Stimulated activated CD8-positive, alpha-beta memory T cell treated with anti-CD3 and anti-CD28 coated beads, Interleukin-4, amount 100 ng/mL, for 48 hours (primary cell): ENCODE results near the gene SPHKAP.
"Not testable (repeated sequence)": the region's sequence is repeated elsewhere in the genome, so short reads cannot be mapped to it uniquely, and the experiment has no call there.

Experiments
- DNase-seq: peaks from one replicate; pipeline ENCODE4 v3.0.0-alpha.2; 2020

SPHKAP gene, protein sequence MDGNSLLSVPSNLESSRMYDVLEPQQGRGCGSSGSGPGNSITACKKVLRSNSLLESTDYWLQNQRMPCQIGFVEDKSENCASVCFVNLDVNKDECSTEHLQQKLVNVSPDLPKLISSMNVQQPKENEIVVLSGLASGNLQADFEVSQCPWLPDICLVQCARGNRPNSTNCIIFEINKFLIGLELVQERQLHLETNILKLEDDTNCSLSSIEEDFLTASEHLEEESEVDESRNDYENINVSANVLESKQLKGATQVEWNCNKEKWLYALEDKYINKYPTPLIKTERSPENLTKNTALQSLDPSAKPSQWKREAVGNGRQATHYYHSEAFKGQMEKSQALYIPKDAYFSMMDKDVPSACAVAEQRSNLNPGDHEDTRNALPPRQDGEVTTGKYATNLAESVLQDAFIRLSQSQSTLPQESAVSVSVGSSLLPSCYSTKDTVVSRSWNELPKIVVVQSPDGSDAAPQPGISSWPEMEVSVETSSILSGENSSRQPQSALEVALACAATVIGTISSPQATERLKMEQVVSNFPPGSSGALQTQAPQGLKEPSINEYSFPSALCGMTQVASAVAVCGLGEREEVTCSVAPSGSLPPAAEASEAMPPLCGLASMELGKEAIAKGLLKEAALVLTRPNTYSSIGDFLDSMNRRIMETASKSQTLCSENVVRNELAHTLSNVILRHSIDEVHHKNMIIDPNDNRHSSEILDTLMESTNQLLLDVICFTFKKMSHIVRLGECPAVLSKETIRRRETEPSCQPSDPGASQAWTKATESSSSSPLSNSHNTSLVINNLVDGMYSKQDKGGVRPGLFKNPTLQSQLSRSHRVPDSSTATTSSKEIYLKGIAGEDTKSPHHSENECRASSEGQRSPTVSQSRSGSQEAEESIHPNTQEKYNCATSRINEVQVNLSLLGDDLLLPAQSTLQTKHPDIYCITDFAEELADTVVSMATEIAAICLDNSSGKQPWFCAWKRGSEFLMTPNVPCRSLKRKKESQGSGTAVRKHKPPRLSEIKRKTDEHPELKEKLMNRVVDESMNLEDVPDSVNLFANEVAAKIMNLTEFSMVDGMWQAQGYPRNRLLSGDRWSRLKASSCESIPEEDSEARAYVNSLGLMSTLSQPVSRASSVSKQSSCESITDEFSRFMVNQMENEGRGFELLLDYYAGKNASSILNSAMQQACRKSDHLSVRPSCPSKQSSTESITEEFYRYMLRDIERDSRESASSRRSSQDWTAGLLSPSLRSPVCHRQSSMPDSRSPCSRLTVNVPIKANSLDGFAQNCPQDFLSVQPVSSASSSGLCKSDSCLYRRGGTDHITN (N-terminal part only)

DNA sequence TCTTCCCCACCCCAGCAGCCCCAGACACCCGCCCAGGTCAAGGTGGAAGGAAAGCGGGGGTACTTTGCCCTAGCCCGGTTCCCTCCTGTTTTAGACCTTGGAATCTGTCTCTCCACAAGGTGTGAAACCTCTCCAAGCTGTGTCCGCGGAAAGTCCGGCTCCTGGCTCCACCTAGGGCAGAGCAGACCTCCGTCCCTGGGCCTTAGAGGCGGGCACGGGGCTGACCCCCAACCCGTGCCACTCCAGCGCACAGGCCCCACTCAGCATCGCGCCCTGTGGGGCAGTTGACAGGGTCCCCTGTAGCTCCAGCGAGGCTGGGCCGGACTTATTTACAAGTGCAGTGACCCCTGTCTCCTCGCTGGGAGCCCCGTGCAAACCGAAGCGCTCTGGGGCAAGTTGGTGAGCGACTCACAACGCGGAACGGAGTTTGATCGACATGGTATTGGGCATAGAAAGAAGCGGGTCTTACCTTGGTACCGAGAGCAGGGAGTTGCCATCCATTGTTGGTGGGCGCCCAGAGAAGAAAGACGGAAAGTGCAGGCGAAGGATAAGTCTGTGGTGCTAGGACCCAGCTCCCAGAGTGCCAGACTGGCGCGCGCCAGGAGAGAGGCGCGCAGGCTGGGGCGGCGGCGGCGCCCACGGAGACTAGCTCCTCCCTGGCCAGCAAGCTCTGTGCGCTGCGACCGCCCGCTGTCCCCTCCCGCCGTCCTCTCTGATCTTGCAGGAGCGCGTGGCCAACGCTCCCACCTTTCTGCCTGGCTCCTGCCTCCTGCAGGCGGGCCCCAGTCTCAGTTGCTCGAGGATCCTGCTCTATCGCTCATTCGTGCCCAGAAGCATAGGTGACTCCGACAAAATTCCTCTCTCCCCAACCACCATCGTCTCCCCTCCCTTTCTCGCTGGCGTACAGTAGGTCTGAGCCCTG lies at the start of gene SPHKAP:
Gene SPHKAP, minus strand, starts transcription at position 590 of the 922 bp plus-strand sequence. Its CDS starts 89 bp downstream, at position 501.
- DNase-seq, result no peak

DNA sequence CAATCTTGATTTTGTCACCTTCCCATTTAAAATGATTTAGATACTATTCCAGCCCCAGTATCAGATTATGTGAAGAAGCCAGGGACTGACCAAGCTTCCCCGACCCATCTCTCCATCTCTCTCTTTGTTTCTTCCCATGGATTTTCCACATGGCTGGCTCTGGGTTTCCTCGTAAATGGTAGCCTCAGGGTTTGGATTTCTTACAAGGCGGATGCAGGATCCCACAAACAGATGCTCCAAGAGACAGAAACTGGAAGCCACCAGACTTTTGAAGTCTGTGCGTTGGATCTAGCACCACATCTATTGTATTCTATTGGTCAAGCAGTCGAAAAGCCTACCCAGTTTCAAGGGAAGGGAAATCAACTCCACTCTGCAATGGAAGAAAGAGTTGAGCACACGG lies 46.0 kb upstream of the SPHKAP start:
- DNase-seq, result no peak

GRCh38 chr2:228224410-228224809 lies 42.9 kb upstream of the SPHKAP start:
- DNase-seq, result no peak

GRCh38 chr2:228218593-228218992 lies 37.1 kb upstream of the SPHKAP start:
- not testable (repeated sequence) for DNase-seq

DNA sequence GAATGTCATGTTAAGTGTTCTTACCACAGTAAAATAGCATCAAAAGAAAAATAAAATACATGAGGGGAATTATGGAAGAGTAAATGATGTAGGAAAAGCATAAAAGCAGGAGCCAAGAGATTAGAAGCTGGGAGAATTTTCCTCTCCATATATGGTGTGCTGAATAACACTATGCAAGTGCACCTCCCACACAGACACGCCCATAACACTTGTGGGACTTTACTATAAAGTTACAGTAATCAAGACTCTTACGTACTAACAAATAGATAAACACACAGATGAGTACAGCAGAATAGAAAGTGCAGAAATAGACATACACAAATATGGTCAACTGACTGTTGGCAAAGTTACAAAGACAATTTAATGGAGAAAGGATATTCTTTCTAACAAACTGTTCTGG lies 16.0 kb upstream of the SPHKAP start:
- DNase-seq, result no peak

GRCh38 chr2:228180181-228181097 lies 1.0 kb downstream of the SPHKAP start:
- no peak for DNase-seq

DNA sequence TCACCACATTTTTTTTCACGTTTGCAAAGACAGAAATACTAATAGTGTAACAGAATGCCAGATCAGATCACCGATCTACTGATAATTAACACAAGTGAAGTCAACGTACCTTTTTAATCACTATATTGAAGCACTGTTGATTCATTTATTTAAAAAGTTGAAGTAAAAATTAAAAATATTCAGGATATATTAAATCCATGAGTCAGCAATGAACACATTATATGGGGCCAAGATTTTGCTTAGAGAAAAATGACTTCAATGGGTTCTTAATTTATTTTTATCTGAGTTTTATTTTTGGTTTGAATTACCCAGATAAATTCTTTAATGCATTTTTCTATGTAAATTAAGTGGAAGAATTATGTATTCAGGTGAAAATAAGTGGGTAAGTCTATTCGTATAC lies 14.2 kb downstream of the SPHKAP start:
- no peak for DNase-seq

DNA sequence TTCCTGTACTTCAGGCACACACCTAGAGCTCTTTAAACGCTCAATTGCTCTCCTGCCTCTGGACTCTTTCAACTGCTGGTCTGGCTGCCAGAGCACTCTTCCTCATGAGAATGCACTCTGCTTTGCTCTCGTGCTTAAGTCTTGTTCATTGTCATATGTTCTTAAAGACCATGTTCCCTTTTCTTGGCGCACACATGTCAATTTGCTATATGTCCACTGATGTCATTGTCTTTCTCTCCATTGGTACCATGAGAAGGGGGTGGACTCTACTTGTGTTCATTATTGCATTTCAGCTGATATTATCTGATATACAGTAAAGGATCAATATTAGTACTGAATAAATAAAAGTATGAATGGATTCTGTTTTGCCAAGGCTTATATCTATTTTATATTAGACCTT lies 16.8 kb downstream of the SPHKAP start:
- no peak for DNase-seq

DNA sequence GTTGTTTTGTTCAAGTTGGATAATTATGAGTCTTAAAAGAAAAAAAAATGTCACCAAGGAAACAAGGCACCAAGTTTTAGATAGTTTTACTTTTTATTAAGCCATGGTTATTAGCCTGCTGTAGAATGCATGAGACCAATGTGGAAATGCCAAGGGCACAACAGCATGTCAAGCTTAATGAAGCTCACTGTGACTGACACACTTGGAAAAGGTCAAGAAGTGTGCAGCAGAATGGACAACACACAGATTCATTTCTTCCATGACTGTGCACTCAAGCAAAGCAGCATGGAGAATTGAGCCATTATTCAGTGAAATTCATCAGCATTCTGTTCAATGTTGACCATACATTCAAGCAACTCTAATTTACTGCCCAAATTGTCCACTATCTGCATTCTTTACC lies 23.6 kb downstream of the SPHKAP start:
- DNase-seq, result no peak

DNA sequence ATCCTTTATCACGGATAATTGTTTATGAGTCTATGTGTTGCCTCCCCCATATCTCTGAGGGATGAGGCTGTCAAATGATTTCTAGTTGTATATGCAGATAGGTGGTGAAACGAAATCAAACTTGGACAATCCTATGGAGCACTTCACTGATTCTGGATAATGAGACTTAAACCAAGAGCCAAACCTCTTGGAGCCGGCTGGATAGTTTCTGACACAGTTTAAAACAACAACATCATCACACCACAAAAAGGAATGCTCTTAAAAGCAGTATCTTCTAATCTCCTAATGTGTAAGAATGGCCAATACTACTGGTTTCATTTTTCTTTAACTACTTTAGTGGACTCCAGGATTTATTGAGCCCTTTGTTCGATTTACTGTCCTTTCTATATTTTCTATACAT lies 36.5 kb downstream of the SPHKAP start:
- no peak for DNase-seq

DNA sequence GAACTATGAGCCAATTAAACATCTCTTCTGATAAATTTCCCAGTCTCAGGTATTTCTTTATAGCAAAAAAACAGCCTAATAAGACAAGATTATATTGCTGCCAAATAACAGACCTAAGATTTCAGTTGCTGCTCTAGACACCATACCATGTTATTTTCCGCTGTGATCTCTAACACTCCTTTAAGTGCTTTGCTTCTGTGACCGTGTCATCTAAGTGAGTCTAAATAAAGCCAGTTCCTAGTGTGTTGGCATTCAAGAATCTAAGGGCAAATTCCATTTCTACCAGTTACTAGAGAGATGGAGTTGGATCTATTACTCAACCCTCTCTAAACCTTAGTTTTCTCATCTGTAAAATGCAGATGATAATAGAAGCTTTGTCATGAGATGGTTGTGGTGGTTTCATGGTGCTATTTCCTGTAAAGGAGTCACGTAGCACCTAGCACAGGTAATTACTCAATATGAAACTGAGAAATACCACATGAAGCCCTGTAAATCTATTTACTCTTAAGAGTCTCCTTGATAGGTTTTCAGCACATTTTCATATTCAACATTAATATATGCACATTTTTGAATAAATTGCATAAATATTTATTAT lies 40.5 kb downstream of the SPHKAP start:
- DNase-seq, result no peak

DNA sequence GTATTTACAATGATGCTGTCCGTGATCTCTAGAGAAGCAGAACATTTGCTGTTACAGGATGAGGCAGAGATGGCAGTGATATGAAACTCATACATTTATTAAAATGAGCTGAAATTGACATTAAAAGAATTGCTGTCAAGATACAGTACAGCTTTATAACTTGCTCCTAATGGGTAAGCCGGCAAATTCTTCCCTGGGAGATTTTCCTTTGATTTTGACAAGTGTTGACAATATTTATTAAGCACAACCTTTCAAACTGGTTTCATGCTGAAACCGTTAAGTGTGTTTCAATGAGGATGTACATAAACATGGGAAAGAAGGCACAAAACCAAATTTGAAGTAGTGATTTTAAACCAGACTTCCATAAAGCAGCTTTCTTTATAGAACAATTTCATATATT lies 45.5 kb downstream of the SPHKAP start:
- DNase-seq, result no peak

- no peak for DNase-seq
Measured at GRCh38 chr2:228135300-228135699, 46.2 kb downstream of the SPHKAP start.

DNA sequence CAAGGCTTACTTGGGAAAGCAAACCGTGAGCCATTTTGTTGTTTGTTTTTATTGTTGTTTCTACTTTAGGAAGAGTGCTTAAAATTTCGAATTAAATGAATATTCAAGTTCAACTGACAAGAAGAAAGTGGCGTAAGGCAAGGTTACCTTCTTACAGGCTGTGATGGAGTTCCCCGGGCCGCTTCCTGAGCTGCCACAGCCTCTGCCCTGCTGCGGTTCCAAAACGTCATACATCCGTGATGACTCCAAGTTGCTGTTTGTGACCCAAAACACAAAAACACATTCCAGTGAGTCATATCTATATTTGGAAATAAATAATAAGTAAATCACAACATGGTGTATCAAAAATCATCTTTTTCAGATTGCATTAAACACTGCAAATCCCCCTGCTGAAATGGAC lies 49.7 kb downstream of the SPHKAP start:
- no peak for DNase-seq

DNA sequence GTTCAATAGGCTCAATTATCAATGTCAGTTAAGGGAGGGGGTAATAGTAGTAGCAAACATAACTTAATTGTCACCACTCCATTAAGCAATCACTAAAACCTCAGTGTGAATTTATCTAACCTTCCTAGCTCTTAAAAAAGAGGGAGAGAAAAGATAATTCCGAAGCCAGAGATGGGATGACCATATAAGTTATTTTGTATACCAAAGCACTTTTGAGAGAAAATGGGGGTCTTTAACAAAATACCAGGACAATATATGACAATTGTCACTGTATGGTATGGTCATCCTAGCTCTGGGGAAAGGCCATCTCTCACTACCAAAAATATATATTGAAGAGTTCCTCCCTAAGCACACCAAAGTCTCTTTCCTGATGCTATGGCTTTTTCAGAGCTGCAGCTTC lies 55.1 kb downstream of the SPHKAP start:
- DNase-seq, result no peak

DNA sequence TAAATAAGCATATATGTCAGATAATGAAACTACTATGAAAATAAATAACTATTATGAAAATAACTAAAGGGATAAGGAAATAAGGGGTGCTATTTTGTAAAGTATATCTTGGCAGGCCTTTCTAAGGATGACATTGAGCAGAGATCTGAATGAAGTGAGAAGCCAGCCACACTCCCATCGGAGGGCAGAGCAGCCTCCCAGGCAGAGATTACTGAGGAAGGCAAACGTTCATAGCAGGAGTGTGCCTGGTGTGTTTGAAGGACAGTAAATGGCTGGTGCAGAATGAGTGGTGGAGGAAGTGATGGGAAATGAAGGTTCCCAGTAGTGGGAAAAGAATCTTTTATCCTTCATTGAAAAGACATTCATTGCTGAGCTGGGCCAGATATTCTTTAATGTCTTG lies 62.5 kb downstream of the SPHKAP start:
- no peak for DNase-seq

GRCh38 chr2:228107846-228108245 lies 73.6 kb downstream of the SPHKAP start:
- DNase-seq, result no peak

DNA sequence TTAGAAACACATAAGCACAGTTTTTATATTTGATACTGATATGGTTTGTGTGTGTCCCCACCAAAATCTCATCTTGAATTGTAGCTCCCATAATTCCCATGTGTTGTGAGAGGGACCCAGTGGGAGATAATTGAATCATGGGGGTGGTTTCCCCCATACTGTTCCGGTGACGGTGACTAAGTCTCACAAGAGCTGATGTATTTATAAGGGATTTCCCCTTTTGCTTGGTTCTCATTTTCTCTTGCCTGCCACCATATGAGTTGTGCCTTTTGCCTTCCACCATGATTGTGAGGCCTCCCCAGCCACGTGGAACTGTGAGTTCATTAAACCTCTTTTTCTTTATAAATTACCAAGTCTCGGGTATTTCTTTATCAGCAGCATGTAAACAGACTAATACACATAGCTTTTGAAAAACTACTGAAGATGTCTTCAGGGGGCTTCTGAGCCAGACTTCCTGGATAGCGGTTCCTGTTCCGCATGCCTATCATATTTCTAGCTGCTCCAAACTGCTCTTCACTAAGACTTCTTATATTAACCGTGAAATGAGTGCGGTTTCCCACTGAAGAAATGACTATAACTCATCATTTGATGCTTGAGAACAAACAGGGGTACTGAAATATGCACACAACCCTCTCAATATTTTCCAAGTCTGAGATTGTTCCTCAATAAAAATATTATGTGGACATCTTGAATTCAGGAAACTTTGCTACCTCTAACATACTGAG lies 75.8 kb downstream of the SPHKAP start:
- DNase-seq, result no peak

- DNase-seq, result no peak
Measured at GRCh38 chr2:228104215-228104614, 77.3 kb downstream of the SPHKAP start.

GRCh38 chr2:228103379-228103778 lies 78.1 kb downstream of the SPHKAP start:
- DNase-seq, result no peak
